ENCODE results near the gene MOG.

Gene MOG

GRCh38 chr6:29676981-29677601 is 20.2 kb downstream of the MOG start:
- peak; percentile 11 for DNase-seq (ENCODE audit: low spot score)

DNA sequence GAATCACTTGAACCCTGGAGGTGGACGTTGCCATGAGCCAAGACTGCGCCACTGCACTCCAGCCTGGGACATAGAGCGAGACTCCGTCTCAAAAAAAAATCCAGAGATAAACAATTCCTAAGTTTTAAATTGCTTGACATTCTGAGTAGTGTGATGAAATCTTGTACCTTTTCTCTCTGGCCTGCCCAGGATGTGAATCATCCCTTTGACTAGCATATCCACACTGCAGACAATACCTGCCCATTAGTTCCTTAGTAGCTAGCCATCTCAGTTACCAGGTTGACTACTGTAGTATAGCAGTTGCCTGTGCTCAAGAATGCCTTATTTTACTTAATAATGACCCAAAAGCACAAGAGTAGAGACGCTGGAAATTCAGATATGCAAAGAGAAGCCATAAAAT is 21.2 kb downstream of the MOG start:
- DNase-seq (ENCODE audit: low spot score), result peak; percentile 14

GRCh38 chr6:29679962-29680361 is 23.1 kb downstream of the MOG start:
- DNase-seq (ENCODE audit: low spot score), result no peak

DNA sequence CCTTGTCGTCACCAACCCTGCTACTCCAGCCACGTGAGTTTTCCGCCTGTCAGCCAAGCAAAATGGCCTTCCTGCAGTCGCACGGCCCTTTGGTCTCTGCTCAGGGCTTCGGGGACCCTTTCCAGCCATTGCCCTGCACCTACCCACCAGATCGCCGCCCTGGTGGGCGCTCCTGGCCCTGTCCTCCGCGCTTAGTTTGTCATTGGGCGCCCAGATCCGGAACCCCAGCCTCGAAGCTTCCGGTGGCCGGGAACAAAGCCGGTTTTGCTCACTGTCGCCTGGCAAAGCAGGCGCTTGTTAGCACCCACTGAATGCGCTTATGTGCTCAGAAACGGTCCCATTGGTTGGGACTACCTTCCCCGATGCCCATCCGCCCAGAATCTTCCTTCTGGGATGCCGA is 23.5 kb downstream of the MOG start:
- no peak for DNase-seq (ENCODE audit: low spot score)

DNA sequence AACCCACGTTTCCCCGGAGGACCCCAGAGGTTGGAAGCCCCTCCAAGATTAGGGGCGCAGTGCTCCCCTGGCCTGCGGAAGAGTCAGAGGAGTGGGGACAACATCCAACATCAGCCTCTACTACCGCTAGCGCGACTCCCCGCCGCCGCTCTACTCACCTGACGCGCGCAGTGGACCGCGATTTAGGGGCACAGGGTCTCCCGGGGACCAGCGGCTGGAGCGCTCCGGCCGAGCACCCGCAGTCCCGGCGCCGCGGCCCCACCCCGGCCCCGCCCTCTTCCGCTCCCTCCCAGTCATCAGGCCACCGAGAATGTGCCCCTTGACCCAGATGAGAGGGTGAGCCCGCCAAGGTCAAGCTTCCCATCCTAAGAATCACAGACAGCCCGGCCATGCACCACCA is 24.0 kb downstream of the MOG start, which contains the start of gene ZFP57:
TSS of gene ZFP57 (minus strand) at position 249 of the 400 bp plus-strand sequence. CDS start 4,149 bp downstream, outside the sequence.
- DNase-seq (ENCODE audit: low spot score), result no peak

DNA sequence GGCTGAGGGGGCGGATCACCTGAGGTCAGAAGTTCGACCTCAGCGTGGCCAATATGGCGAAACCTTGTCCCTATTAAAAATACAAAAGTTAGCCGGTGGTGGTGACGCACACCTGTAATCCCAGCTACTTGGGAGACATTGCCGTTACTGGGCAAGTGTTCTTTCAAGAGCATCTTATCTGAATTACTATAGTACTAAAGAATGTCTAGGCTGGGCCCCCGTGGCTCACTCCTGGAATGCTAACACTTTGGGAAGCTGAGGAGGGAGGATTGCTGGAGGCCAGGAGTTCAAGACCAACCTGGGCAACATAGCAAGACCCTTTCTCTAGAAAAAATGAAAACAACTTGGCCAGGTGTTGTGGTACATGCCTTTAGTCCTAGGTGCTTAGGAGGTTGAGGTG is 24.9 kb downstream of the MOG start:
- DNase-seq (ENCODE audit: low spot score), result no peak

- no peak for DNase-seq (ENCODE audit: low spot score)
These were observed 28.9 kb downstream of the MOG start for GRCh38 chr6:29685718-29686326.

- DNase-seq (ENCODE audit: low spot score), result no peak
These were observed 37.7 kb downstream of the MOG start for GRCh38 chr6:29694637-29695036.

- no peak for DNase-seq (ENCODE audit: low spot score)
These were observed 39.5 kb downstream of the MOG start for GRCh38 chr6:29696147-29697125.

DNA sequence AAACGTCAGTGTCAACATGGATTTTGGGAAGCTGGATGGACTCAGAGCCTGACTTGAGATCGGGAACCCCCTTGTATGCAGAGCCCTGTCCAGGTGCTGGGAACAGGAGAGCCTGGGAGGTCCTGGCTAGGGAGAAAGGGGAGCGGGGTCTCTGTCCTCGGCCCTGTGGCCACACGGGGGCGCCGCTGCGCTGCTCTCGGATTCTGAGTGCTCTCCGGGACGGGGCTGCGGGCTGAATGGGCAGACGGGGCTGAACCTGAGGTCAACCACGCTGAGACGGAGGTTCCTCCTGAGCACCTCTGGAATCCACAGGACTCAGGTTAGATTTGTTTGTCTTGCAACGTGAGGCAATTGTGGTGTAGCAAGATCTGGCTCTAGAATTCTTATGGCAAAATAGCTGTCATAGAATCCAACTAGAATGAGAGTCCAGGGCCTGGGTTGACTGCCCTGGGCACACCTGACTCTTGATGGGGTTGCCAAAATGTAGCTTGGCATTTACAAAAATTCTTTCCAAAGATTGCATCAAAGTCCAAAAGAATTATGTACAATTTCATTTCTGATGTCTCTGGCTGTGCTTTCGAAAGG is 45.7 kb downstream of the MOG start:
- DNase-seq (ENCODE audit: low spot score), result peak; percentile 18

DNA sequence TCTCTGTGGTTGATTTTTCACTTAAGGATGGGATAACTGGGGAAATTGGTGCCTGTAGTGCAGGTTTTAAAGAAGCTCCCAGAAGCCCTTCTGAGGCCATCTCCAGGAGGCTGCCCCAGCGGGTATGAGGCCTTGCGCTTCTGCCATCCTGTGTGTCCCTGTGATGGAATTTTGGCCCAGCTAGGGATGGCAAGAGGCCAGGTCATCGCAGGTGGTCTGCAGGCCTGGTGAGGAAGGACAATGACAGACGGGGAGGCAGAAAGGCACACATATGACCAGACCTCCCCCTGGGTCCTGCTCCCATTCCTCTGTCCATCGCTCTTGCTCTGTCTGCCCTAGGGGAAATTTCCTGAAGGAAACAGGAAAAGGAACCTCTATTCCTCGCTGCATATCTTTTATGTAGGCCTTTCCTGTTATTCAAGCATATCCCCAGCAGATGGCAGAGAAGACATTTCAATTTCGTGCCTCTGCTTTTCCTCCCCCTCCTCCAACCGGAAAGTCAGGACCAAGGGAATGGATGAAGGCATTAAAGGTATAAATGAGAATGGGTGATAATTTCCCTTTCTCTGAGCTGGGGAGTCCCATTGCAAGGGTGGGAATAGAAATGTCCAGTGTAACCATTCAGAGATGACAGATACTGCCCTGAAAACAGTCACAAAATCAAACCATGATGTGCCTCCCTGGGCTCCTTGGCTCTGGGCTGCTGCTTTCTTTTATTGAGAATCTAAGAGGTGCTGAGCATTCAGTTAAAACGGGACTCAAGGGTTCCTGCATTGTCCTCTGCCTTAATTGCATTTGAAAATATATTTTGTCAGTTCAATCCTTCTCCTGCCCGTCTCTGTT is 48.7 kb downstream of the MOG start:
- DNase-seq (ENCODE audit: low spot score), result peak; percentile 42

DNA sequence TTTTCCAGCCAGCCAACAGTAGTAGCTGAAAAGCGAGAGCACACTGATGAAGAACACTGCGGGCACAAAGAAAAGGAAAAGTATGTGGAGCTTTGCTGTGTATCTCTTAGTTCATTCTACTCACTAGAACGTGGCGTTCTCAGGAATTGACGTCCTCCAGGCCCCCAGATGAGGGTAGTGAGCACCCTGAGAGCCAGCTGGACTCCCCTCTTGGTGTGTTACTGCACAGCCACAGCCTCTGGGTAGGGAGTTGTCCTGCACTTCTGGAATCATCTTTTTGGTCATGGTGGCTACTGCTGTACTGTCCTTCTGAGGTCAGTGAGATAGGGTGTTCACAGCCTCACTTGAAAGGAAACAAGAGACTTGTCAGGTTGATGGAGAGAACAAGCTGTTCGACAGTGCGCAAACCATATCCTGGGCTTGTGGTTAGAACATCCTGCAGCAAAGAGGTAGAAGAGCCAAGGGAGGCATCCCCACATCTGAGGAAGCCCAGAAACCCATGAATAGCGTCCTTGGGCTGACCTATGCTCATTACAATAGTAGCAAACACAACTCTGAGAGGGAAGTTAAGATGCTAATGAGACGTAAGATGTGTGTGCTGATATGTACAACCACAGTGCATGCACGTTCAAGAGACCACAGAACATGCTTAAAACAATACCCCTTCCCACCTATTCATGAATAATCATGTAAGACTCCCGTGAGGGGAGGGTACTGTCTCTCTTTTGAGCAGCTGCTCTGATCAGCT is 51.7 kb downstream of the MOG start:
- no peak for DNase-seq (ENCODE audit: low spot score)

DNA sequence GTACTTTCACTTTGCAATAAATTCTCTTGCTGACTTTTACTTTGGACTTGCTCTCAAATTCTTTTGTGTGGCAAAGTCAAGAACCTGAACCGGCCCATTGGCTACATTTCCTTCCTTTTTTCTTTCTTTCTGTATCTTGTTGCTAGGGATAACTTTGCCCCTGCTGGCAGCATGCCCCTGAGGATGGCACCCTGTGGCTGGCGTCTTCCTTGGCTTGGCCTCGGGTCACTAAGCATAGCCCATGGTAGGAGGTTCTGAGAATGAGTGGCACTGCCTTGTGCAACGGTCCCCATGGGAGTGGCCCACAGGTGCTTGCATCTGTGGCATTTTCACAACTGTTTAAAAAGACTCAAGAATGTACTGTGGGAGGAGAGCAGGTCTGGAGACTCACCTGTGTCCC is 52.3 kb downstream of the MOG start:
- no peak for DNase-seq (ENCODE audit: low spot score)

GRCh38 chr6:29710281-29710941 is 53.5 kb downstream of the MOG start:
- no peak for DNase-seq (ENCODE audit: low spot score)

DNA sequence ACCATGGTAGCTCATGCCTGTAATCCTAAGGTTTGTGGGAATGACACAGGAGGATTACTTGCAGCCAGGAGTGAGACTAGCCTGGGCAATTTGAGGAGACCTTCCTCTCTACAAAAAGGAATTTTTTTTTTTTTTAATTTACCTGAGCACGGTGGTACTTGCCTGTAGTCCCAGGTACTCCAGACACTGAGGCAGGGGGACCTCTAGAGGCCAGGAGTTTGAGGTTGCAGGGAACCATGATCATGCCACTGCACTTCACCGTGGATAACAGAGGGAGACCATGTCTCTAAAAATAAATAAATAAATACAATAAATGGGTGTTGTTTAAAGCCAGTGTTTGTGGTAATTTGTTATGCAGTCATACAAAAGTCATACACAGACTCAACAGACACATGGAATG is 64.0 kb downstream of the MOG start:
- peak; percentile 24 for DNase-seq (ENCODE audit: low spot score)
